DMS79 (cell line): Measurements from ENCODE around the gene KCNK18.
"Not testable (repeated sequence)": the region's sequence is repeated elsewhere in the genome, so short reads cannot be mapped to it uniquely, and the experiment has no call there.

Source experiments
- DNase-seq: peaks from one replicate; lab custom pipeline; 2025; lab: John Stamatoyannopoulos, UW

The KCNK18 gene

DNA sequence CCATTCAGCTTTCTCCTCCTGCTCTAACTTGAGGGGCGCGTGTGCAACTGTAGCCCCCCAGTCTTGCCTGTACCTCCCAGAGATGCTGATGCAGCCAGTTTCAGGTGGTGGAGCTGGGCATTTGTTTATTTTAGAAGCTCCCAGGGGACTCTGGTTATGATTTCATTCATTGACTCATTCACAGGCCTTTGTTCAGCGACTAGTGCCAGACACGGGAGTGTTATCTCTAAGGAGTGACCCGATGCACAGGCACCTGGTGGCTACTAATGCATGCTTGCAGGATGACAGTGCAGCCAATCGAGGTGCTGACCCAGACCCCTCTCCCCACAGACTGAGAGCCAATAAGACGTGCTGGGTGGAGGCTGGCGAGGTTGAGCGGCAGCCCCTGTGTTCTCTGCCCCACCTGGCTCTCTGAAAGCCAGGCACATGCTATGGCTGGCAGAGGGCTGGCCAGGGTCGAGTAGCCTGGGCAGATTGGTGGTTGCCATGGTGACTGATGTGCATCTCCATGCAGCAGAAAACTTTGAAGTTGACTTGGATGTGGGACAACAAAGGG, 23.9 kb downstream of the KCNK18 start:
- DNase-seq, result no peak

GRCh38 chr10:117222552-117222951, 25.3 kb downstream of the KCNK18 start:
- DNase-seq, result no peak

- DNase-seq, result no peak
Observed at GRCh38 chr10:117222976-117223692, 25.8 kb downstream of the KCNK18 start.

DNA sequence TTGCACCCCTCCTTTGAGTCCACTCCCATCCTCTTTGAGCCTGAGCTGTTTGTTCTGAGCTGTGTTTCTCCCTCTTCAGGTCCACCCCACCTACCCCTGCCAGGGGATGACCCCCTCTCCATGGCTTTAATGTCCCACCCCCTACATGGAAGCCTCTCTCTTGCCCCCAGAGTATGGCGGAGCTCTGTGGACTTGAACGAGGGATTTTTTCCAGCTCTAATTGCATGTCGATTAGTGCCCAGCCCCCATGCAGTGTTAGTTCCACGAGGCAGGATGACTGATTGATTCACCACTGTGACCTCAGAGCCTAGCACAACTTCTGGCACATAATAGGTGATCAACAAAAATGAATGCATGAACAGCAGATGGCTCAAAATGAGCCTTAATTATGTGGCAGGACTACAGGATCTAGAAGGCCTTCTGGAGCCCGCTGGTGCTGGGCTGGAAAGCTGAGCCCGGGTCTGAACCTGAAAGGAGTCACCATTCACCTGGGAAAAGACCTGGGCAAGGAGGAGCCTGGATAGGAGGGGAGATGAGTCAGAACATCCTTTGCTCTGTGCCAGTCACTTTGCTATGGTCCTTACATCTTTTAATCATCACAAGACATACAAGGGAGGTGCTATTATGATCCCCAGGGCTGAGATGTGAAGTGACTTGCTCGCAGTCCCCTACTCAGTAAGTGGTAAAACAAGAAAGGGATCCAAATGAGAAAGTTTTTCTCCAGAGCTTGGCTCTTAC, 26.6 kb downstream of the KCNK18 start:
- DNase-seq, result no peak

DNA sequence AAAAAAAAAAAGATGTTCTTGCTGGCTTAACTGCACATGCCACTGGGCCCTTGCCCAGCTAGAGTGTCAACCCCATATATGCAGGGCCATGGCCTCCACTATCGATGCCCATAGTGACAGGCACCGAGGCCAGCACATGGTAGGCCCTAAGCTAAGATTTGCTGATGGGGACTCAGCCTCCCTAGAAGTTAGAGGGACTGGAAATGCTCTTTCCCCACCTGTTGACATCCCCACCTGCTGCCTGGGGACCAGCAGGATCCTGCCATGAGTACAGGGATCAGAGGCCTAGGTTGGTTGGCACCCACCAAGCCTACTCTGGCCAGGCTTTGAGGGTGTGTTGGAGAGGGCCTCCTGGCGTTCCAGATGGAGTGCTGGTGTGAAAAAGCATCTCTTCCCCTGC, 27.6 kb downstream of the KCNK18 start:
- no peak for DNase-seq

- no peak for DNase-seq
Observed at GRCh38 chr10:117226813-117227451, 29.6 kb downstream of the KCNK18 start.

GRCh38 chr10:117228210-117228609, 30.9 kb downstream of the KCNK18 start:
- DNase-seq, result no peak

GRCh38 chr10:117230107-117230506, 32.8 kb downstream of the KCNK18 start:
- not testable (repeated sequence) for DNase-seq

DNA sequence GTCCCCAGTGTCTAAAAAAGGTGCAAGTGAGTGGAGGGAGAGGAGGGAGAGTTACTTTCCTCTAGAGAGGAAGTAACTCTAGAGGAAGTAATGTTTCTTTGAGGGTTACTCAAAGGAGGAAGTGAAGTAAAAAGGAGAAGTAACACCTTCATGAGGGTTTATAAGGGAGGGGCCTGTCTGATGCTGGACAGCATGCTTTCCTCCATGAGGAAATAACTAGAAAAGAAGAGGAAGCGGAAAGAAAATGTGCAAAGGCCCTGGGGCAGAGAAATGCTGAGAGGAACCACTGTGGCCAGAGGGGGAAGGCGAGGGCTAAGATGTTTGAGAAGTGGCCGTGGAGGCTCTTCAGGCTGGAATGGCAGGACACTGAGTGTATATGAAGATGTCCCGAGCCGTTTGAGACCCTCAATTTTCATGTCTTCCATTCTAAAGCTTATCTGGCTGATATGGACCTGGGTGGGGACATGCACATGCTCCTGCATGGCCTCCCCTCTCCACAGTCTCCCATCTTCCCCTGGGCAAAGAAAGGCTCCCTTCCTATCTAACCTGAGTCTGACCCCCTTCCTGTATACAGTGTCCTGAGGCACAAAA, 40.2 kb downstream of the KCNK18 start:
- no peak for DNase-seq

DNA sequence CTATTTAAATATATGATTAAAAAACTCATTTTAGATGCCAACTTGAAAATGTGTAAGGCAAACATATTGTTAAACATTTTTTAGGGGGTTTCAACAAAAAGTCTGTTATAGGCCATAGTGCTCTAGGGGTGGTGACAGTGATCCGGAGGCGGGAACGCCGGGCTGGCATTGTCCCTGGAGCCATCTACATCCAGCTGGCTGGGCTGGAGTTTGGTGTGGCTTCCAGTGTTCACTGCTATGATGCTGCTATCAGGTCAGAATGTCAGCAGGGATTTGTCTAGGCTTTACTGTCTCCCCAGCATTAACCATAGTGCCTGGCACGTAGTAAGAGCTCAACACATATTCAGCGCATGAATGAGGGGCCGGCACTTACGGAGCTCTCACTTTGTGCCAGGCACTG, 41.8 kb downstream of the KCNK18 start:
- no peak for DNase-seq

GRCh38 chr10:117239721-117240620, 42.7 kb downstream of the KCNK18 start:
- no peak for DNase-seq

- DNase-seq, result no peak
Observed at GRCh38 chr10:117240621-117241529, 43.6 kb downstream of the KCNK18 start, which contains the start of gene SLC18A2. TSS of gene SLC18A2 (plus strand) at chr10:117241114. CDS start at chr10:117241694, 580 bp downstream.

- no peak for DNase-seq
Observed at GRCh38 chr10:117241541-117242462, 44.5 kb downstream of the KCNK18 start.

- no peak for DNase-seq
Observed at GRCh38 chr10:117242463-117242832, 45.2 kb downstream of the KCNK18 start.

GRCh38 chr10:117246997-117247671, 49.8 kb downstream of the KCNK18 start:
- no peak for DNase-seq

- DNase-seq, result no peak
Observed at GRCh38 chr10:117248750-117249465, 51.6 kb downstream of the KCNK18 start.

DNA sequence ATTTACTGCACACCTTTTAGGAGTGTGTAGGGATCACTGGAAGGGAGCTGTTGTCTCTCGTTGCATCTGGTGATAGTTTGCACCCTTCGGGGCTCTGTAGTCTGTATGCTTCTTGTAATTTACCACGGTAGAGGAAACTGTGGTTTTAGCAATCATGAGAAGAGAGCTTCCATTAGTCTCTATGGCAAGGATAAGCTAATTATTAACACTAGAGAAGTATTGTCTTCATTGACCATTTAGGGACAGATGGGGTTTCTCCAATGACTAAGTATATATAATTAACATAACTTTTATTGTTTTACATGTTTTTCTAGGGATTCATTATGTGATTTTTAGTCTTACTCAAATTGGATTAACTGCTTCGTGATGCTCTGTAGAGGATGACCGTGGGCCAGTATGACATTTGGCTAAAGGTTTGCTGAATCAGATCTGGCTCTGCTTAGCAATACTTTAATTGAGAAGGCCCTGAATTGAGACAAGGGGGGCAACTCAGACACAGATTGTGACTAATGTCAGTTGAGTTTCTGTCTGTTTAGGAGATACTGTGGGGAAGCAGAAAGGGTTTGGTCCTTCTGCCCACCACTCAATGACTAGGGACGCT, 52.3 kb downstream of the KCNK18 start:
- DNase-seq, result no peak
